ENCODE results near the gene FAM229A. TPM values are rescaled to one million over a fixed set of nuclear protein-coding genes. Genes with fewer than 3 reads are reported as not detected.
A peak's percentile ranks its signal among the peaks of the same experiment; 100 is the strongest.

Gene FAM229A
- total RNA-seq, 1 donor from 2014 or later: 10.1 TPM

DNA sequence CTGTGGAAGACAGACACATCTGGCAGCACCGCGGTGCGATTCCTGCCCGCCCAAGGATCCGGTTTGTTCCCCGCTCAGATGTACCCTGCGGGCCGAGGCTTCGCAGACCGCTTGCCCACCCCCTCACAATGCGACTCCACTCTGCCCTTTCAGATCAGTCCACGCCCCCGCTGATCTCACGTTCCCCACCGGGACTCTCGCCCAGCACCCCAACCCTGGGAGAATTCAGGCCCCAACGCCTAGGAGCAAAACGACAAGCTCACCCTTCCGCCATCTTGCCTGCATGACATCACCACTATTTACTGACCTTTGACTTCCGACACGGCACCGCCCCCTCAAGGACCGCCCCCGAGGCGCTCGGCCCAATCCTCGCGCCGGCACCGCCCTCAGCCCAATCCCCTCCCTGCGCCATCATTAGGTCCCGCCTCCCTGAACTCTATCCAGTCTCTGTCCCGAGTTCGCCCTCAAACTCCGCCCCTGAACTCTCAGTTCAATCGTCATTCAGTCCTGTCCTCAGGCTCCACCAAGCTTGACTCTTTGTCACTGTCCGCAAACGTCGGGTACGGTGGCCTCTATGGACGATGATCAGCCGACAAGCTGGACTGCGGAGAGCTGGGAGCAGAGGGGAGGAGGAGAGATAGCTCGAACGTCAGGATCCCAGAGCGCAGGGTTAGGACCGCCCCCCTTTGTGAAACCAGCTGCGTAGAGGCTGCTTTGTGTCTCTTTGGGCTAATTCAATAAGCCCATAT, 32.0 kb upstream of the FAM229A start, which contains the start of gene BSDC1:
BSDC1 (minus strand) TSS at position 301 of the 749 bp plus-strand sequence; CDS start at position 274, 27 bp downstream.
- peak; percentile 94 to 100 for TF ChIP-seq POLR2AphosphoS5 (IDR thresholded peaks at IDR 0.05; ENCODE audit: insufficient read depth in 1 of 2, low read depth in 1 of 2)
- peak; percentile 27 to 86 for TF ChIP-seq POLR2A (IDR thresholded peaks at IDR 0.05)
- TF ChIP-seq, protein P1, sequence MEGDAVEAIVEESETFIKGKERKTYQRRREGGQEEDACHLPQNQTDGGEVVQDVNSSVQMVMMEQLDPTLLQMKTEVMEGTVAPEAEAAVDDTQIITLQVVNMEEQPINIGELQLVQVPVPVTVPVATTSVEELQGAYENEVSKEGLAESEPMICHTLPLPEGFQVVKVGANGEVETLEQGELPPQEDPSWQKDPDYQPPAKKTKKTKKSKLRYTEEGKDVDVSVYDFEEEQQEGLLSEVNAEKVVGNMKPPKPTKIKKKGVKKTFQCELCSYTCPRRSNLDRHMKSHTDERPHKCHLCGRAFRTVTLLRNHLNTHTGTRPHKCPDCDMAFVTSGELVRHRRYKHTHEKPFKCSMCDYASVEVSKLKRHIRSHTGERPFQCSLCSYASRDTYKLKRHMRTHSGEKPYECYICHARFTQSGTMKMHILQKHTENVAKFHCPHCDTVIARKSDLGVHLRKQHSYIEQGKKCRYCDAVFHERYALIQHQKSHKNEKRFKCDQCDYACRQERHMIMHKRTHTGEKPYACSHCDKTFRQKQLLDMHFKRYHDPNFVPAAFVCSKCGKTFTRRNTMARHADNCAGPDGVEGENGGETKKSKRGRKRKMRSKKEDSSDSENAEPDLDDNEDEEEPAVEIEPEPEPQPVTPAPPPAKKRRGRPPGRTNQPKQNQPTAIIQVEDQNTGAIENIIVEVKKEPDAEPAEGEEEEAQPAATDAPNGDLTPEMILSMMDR (IDR thresholded peaks at IDR 0.05): no peak
- Histone ChIP-seq H3K36me3 (peaks cover 0 to 23% of the 10 kb centered on the region in 2 donors), H3K4me3 (peak within 1 kb of the TSS; percentile 86 to 98), H3K4me1 (peaks cover 51% of the 10 kb centered on the region), H3K27me3 (no peaks in the 10 kb centered on the region), H3K27ac (peak within 1 kb of the TSS; percentile 91), H3K9me3 (no peaks in the 10 kb centered on the region)
- peak; percentile 97 to 99 for DNase-seq (ENCODE audit: extremely low spot score in 2 of 2)
- intact Hi-C loops (cut with DNase I): loop anchor here (10.0 kb wide), 1 partner anchor 170 kb away; the partner anchor contains the start of genes EIF3I and TMEM234

- Histone ChIP-seq H3K9me3 (no peaks in the 10 kb centered on the region), H3K4me1 (peaks cover 52% of the 10 kb centered on the region), H3K36me3 (peaks cover 0 to 28% of the 10 kb centered on the region in 2 donors), H3K4me3 (peak overlapping the region; percentile 86 to 98), H3K27me3 (no peaks in the 10 kb centered on the region), H3K27ac (peak overlapping the region; percentile 91)
- intact Hi-C loops (cut with DNase I): loop anchor here (10.0 kb wide), 1 partner anchor 169 kb away; the partner anchor contains the start of genes EIF3I and TMEM234
- DNase-seq (ENCODE audit: extremely low spot score in 2 of 2): no peak
- TF ChIP-seq, protein P1 (IDR thresholded peaks at IDR 0.05): no peak
- TF ChIP-seq POLR2AphosphoS5 (IDR thresholded peaks at IDR 0.05; ENCODE audit: insufficient read depth in 1 of 2, low read depth in 1 of 2) (no peak), POLR2A (IDR thresholded peaks at IDR 0.05) (no peak)
Observed at GRCh38 chr1:32393832-32394140, 31.5 kb upstream of the FAM229A start.

GRCh38 chr1:32393136-32393535, 30.9 kb upstream of the FAM229A start:
- no peaks in the 10 kb centered on the region for H3K27me3 ChIP-seq
- TF ChIP-seq, protein P1 (IDR thresholded peaks at IDR 0.05): no peak
- no peak for TF ChIP-seq POLR2A (IDR thresholded peaks at IDR 0.05)
- TF ChIP-seq POLR2AphosphoS5 (IDR thresholded peaks at IDR 0.05; ENCODE audit: insufficient read depth in 1 of 2, low read depth in 1 of 2): no peak
- no peaks in the 10 kb centered on the region for H3K9me3 ChIP-seq
- intact Hi-C loops (cut with DNase I): loop anchor here (10.0 kb wide), 1 partner anchor 168 kb away; the partner anchor contains the start of genes EIF3I and TMEM234
- peaks cover 0 to 28% of the 10 kb centered on the region in 2 donors for H3K36me3 ChIP-seq
- peaks cover 52% of the 10 kb centered on the region for H3K4me1 ChIP-seq
- H3K27ac ChIP-seq: peak overlapping the region; percentile 91
- DNase-seq (ENCODE audit: extremely low spot score in 2 of 2): no peak
- H3K4me3 ChIP-seq: peak overlapping the region; percentile 86 to 98

DNA sequence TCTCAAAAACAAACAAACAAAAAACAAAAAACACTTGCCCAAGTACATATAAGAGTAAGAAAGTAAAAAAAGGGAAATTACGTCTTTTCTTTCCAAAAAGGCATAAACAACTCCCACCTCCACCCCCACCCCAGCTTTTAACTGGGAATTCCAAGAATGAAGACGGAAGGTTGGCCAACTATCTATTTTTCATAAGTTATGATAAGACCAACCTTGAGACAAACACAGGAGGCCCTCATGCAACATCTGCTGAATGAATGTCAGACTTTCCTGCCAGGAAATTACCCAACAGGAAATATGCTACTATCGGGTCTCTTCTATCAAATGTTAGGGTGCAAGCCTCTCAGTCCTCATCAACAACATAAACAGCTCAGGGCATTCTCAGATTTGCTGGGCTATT, 30.0 kb upstream of the FAM229A start:
- Histone ChIP-seq H3K27ac (no peak overlapping the region), H3K9me3 (no peaks in the 10 kb centered on the region), H3K4me3 (no peak overlapping the region), H3K4me1 (peaks cover 52% of the 10 kb centered on the region), H3K36me3 (peaks cover 0 to 31% of the 10 kb centered on the region in 2 donors), H3K27me3 (no peaks in the 10 kb centered on the region)
- DNase-seq (ENCODE audit: extremely low spot score in 2 of 2): no peak
- intact Hi-C loops (cut with DNase I): loop anchor here (10.0 kb wide), 1 partner anchor 168 kb away; the partner anchor contains the start of genes EIF3I and TMEM234
- TF ChIP-seq, protein P1 (IDR thresholded peaks at IDR 0.05): no peak
- no peak for TF ChIP-seq POLR2A (IDR thresholded peaks at IDR 0.05)
- no peak for TF ChIP-seq POLR2AphosphoS5 (IDR thresholded peaks at IDR 0.05; ENCODE audit: insufficient read depth in 1 of 2, low read depth in 1 of 2)
